HG02938 (cell line): Measurements from ENCODE around the gene PTPRK.
"Not testable (repeated sequence)": the region's sequence is repeated elsewhere in the genome, so short reads cannot be mapped to it uniquely, and the experiment has no call there.

ENCODE experiments used
- ATAC-seq: cut with Tn5 transposase; IDR thresholded peaks from one replicate; pipeline ENCODE4 v1.9.1; 2021; ENCODE audit warnings: mild to moderate bottlenecking, moderate library complexity; ENCODE audit not compliant: unreplicated experiment

The PTPRK gene

DNA sequence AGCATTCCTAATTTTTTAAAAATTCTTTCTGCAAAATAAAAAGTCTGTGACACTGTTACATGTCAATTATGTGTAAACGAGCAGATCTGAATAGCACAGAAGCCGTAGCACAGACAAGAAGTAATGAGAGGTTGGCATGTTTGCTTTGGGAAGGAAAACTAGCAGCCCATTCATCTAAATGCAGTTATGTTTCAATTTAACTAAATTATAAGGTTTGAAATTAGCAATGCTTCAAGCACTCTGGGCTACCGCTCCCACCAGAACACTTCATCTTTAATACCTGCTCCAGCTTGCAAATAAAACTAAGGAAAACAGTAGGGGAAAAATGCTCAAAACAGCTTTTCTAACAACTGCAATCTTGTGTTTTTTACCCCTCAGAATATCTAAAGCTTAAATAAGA is 73.9 kb downstream of the PTPRK start:
- ATAC-seq: no peak

DNA sequence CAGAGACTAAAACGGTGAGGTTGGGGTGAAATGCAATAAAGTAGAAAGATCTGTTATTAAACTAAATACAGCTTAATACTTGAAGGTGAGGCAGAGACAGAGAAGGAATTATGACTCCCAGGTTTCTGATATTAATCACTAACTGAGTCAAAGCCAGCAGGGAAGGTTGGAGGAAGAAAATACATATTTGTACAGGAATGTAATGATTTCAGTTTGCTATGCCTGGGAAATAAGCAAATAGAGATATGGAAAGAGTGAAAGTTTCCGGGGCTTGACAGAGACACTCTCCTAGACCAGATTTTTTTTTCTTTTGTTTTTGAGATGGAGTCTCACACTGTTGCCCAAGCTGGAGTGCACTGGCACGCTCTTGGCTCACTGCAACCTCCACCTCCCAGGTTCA is 76.8 kb downstream of the PTPRK start:
- ATAC-seq: no peak

DNA sequence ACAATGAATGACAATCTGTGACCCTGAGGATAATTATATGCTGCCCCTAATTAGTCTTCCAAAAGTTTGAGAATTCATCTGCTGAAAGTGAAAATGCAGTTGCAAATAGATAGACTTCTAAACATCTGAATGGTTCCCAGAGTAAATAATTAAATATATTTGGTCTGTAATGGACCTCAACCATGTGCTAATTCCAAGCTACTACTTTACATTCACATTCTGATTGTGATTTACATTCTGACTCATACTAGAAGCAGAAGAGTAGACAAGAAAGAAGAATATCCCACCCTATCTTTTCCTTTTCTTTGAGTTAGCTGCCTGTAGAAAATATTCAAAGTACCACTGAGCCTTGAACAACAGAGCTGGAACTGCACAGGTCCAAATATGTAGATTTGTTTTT is 80.8 kb downstream of the PTPRK start:
- no peak for ATAC-seq

DNA sequence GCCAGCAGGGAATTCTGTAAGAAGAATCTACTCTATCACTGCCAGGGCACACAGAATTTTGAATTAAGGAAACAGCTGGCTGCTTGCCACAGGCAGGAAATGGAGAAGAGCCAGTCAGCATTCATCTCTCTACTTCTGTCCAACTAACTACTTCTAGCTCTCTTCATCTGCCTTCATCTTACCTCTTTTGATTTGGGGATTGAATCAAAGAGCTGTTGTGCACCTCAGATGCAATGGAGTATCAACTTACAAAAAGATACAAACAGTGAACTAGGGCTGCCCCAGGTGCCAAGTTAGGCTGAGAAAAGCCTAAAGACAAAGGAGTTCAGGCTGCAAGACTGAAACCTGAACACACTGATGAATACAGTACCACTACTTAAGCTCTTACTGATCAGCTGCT is 82.0 kb downstream of the PTPRK start:
- ATAC-seq: no peak

DNA sequence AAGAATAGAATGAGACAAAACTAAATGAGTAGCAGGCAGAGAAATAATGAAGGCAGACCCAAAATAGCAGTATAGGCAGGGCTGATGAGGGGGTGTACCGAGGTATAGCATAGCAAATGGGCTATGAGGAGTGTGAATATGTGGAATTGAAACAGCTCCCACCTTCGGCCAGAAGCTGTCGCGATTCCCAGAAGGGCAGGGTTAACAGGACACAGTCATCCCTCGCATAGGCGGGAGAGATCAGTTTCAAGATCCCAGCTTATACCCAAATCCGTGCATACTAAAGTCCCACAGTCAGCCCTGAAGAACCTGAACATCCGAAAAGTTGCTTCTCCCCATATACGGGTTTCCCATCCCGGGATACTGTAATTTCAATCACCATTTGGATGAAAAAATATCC is 82.7 kb downstream of the PTPRK start:
- ATAC-seq: no peak

DNA sequence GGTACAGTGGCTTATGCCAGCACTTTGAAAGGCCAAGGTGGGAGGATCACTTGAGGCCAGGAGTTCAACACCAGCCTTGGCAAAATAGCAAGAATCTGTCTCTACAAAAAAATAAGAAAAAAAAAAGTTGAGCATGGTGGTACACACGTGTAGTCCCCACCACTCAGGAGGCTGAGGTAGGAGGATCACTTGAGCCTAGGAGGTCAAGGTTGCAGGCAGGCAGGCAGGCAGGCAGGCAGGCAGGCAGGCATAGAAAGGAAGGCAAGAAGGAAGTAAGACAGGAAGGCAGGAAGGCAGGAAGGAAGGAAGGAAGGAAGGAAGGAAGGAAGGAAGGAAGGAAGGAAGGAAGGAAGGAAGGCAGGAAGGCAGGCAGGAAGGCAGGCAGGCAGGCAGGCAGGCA is 85.6 kb downstream of the PTPRK start:
- not testable (repeated sequence) for ATAC-seq

DNA sequence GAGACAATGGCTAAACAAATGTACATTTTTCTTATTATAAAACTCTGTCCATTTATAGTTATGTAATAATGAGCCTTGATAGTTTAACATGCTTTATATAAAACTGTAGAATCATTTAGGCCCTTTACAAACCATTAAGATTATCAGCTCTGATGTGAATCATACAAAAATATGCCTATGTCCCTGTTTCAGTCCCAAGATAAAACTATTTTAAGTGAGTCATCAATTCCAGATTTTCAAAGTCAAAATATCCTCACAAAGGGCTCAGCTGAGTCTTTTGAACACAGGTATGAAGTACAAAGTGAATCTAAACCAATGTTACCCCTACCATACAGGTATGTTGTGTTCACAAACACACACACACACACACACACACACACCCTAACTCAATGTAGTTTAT is 88.0 kb downstream of the PTPRK start:
- no peak for ATAC-seq

DNA sequence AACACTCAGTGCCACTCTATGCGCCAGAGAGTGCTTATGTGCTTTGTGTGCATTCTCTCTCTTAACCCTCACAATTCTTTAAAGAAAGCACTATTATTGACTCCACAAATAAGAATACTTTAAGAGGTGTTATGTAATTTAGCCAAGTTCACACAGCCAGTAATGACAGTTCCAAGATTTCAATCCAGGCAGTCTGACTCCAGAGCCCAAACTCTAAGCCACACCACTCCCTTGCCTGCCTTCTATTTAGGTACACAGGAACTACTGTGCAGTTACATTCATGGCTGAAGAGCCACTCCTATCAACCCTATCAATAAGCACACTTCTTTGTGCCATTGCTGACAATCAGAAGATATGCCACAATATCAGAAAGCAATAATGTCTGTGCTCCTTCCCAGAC is 93.3 kb downstream of the PTPRK start:
- no peak for ATAC-seq

DNA sequence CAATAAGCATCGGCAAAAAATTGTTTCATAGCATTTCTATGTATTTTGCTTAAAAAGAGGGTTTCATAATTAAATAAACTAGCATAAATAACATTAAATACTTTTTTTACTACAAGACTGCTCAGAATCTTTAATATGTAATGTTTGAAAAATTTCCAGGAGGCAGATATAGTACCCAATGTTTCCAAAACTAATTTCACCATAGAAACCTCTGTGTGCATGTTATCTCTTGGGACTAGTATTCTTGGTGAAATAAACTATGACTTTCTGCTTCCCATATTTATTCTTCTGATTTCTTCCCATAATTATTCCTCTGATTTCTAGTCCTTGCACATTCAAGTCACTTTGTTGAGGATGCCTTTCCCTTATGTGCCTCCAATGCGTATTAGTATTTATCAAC is 94.5 kb downstream of the PTPRK start:
- no peak for ATAC-seq

DNA sequence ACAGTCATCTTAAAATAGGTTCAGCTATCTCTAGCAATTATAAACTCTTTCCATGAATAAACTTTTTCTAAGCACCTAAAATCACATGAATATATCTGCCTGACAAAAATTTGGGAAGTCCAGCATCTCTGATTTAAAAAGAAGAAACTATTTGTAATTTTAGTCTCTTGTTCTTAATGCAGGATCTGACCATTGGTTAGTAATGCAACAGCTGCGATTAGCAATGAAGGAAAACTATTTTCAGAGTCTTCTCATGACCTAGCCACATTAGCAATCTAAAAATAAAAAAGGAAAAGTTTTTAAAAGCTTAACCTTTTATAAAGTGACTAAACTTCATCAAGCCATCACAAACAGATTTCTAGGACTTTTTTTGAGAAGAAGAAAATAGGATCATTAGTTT is 97.5 kb downstream of the PTPRK start:
- ATAC-seq: no peak

DNA sequence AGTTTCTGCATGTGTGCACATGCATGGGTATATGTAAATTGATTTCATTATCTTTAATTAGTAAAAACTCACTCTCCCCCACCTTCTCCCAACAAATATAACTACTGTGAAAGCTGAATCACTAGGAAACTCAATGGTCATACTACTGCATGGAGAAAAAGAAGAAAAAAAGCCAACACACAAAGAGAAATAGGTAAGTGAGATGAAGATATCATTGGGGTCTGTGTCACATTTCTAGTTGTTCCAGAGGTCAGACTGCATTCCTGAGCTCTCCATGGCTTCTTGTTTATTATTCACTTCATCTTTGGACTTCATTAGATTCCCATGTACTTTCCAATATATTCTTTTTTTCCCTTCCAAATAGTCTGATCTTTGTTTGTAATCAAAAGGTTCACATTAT is 98.2 kb downstream of the PTPRK start:
- ATAC-seq: no peak

DNA sequence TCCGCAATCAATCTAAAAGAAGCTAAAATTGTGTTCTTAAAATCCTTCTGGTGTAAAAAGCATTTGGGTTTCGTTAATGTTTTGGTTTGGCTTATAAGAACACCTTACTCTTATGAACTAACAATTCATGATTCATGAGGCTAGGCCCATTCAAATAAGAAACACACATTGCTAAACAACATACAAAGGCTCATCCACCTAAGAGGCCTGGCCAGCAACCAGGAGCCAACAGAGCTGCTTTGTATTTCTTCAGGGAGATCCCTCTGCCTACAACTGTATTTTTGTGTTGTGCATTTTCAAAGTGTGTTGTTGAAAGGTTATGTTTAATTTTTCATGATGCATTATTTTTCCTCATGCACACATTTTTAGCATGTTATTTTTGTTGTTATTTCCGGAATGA is 98.6 kb downstream of the PTPRK start:
- ATAC-seq: no peak

DNA sequence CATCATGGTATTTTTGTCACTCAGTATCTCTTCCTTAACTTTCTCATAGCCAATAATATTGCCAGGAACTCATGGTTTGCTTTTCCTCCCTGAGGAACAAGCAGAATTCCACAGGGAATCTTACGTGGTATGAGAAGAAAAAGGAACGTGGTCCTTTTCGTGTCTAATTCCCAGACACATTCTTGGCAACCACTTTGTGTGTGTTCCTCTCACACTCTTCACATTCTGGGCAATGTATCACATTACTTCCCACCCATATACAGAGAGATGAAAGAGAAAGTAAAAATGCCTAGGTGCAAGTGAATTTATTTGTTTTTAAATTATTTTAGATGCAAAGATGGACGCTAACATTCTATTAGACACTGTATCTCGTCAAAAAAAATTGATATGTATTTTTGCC is 102.7 kb downstream of the PTPRK start:
- no peak for ATAC-seq

DNA sequence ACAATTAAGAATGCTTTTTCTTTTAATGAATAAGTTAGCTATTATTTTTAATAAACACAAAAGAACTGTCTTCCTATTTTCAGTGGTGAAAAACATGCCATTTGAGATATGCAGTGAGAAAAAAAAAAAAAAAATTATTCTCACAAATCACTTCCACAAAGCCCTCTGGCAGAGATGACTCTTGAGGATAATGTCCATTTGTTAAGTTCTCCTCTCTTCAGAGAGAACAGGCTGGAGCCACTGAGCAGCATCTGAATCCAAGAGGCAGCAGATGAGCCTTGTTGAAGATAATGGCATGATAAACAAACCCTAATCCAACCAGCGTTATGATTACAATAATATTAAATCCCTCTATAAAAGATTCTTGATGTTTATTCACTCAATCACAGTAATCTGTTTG is 105.0 kb downstream of the PTPRK start:
- no peak for ATAC-seq

DNA sequence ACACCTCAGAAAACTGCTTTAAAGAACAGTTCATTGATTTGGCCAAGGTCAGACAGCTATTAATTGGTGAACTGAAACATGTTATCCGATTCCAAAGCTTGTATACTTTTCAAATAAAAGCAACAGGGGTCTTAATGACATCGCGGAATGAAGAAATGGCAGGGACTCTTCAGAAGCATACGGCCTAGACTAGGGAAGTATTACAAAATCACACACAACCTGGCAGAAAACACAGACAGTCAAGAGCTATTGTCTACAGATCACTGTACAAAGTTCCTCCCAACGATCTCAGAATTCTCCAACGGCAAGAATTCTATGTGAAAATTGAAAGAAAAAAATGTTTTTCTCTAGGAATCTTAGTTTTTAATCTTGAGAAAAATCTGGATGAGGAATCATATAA is 105.5 kb downstream of the PTPRK start:
- no peak for ATAC-seq

DNA sequence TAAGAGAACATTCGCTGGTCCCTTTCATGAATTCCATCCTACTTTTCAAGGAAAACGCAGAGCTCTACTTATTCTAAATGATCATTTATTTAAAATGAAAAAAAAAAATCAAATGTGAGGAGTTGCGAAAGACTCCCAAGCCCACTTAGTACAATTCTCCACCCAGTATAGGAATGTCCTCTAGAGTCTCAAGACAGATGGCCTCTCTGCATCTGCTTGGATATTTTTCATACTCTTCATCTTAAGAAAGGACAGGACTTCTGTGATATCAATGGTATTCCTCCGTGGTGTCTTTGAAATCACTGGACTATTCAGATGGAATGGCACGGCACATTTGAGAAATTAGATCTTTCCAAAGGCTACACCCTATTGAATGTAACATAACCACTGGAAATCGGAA is 107.1 kb downstream of the PTPRK start:
- ATAC-seq: no peak

DNA sequence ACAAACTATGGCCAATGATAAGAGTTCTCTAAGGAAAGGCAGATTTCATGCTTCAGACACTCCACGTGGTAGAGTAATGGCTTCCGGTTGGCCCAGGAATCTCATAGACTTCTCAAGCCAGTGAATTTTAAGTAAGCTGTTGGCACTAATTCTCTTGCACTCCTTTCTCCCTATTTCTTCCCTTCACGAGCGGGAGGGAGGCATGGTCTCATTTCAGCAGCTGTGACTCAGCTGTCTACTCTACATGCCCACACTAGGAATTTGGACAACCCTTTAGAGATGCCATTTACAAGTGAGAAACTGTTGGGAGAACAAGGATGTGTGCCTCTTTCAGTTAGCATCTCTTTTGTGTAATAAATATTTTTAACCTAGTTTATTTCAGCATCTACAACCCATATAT is 107.7 kb downstream of the PTPRK start:
- no peak for ATAC-seq

DNA sequence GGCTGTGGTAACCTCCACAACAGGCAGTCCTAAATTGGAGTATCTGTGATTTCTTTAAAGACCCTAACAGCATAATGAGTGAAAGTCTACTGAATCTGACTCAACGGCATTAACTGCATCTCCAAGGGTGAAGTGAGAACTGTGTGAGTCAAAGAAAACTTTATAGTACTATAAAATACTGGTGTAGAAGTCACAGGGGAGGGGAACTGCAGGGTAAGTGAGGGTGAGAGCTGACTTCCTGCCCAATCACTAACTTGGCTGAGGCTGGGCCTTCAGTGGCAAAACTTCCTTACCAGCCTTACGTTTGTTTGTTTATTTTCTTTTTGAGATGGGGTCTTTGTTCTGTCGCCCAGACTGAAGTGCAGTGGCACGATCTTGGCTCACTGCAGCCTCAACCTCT is 109.8 kb downstream of the PTPRK start:
- no peak for ATAC-seq

DNA sequence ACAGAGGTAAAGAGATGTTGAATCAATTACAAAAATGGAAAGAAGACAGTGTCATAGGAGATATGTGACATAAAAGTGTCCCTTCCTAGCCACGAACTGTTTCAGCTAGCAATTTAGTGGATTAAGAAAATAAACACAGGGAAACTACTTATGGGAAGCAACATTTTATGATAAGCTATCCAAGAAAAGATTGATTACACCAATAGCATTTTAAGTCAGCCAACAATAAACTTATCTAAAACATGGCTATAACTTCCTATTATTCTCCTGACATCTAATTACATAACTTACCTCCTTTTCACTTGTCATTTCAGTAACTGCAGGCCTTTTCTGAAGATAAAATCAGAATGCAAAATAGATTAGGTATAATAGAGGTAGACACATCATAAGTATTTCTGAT is 111.4 kb downstream of the PTPRK start:
- no peak for ATAC-seq

DNA sequence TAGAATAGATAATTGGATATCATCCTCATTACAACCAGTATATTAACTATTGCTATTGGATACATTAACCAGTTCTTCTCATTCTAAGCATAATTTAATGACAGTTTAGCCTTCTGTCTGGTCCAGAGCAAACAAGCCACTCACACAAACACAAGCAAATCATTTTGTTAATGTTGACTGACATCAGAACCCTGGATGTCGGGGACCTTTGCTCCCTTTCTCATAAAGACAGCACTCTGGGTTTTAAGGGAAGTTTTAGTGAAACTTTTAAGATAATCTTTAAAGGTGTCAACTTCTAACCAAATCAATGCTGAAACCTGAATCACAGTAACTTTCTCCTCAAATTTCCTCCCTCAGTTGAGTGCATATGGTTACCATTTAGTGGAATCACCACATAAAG is 113.9 kb downstream of the PTPRK start:
- no peak for ATAC-seq

DNA sequence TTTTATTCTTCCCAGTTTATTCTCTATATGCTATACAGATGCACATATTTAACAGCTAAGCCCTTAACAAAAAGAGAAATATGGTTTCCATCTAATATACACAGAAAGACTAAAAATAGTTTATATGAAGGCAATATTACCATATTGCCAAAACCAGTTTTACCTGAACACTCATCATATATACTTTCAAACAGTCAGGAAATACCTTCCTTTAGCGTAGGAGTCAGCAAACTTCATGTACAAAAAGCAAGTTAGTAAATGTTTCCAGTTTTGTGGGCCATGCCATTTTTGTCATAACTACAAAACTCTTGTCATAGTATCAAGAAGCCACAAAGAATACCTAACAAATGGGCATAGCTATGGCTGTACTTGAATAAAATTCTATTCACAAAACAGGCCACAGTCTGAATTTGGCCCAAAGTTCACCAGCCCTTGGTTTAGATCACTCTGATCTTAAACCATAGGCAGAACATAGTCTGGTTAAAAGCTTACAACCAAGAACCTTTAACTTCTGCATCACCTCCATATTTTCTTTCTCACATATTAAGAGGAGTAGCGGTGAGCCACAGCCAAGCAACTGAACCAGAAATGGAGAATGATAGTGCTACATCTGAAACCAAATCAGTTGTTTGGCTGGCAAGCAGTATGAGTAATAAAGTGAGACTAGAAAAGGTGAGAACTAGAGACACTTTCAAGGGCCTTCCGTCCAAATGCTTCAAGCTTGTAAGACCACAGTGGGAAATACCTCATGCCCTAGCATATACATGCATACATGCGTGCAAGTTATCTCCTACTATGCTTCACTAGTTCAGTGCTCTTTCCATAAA is 116.6 kb downstream of the PTPRK start:
- no peak for ATAC-seq

DNA sequence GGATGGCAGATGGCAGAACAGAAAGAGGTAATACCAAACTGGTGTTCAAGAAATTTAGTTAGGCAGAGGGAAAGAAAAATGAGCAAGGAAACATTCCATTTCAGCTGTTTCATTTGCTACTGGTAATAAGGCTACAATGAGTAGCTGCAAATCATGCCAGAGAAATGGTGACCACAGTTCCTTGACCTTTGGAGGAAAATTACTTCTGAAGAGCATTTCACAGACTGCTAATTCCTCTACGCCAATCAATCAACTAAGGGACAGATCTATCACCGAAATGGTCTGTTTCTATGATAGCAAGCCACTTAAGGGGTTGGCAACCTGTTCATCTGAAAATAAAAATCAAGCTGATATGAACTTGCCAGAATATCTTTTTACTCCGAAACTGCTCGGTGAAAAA is 119.5 kb downstream of the PTPRK start:
- no peak for ATAC-seq

DNA sequence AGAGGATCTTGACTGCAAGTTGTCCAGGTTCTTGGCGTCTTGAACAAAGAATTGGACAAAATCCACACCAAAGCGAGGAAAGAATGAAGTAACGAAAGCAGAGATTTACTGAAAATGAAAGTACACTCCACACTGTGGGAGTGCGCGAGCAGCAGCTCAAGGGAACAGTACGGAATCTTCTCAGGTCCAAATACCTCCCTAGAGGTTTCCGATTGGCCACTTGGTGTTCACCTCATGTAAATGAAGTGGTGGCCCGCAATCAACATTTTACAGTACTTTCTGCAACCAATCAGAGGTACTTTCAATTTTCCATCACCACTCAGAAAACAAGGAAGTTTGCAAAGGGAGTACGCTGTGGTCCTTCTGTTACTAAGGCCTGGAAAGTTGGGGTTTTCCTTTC is 122.4 kb downstream of the PTPRK start:
- ATAC-seq: no peak
